Measurements from ENCODE around the gene MACROD1. TPM values are rescaled to one million over a fixed set of nuclear protein-coding genes. Genes with fewer than 3 reads are reported as not detected.

MACROD1 gene
- total and polyA plus RNA-seq, 5 donors from 2014 or later = 5.3 to 12.7 (median 6.5) TPM

DNA sequence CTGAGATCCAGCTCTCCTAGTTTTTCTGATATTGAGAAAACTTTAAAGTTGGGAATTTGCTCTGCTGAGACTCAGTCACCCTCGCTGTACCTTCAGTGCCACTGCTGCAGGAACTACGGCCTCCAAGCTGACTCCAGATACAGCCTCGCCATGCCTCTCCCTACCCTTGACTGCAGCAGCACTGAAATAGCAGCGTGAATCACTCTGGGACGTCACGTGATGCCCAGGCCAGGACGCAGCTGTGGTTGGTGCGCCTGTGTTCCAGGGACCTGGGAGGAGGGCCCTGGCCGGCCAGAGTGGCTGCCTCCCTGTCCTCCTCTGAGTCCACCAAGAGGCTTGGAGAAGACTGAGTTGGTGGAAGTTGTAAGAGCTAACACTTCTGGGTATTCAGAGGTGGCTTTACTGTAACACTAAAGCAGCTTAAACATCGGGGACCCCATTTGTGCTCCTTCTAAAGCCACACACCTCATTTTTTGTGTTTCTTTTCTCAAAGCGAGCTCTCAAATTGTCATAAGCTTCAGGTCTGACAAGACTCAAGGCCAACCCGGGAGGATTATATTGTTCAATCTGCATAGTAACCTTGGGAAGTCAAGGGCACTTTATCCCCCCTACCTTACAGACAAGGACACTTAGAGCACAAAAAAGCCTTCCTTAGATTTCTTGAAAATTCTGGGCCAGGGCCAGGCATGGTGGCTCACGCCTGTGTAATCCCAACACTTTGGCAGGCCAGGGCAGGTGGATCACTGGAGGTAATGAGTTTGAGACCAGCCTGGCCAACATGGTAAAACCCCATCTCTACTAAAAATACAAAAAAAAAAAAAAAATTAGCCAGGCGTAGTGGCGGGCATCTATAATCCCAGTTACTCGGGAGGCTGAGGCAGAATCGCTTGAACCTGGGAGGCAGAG is 15.8 kb upstream of the MACROD1 start:
- ATAC-seq (ENCODE audit: low read depth in 2 of 2) = no peak
- Histone ChIP-seq H3K4me1 (ENCODE audit: control insufficient read depth, insufficient read depth, low read length, poor library complexity, severe bottlenecking) (peaks cover 22% of the 10 kb centered on the region), H3K27ac (ENCODE audit: insufficient read depth, low read length, poor library complexity, severe bottlenecking) (no peak overlapping the region), H3K36me3 (ENCODE audit: control insufficient read depth, insufficient read depth, low read length) (no peaks in the 10 kb centered on the region), H3K4me3 (ENCODE audit: low read depth, low read length) (no peak overlapping the region), H3K9me3 (ENCODE audit: control insufficient read depth in 2 of 2, low read length in 2 of 2) (no peaks in the 10 kb centered on the region), H3K27me3 (ENCODE audit: control insufficient read depth, insufficient read depth, low read length) (no peaks in the 10 kb centered on the region)
- peak in 2 of 3 donors; percentile 12 to 59 for DNase-seq
- Mint-ChIP-seq H3K36me3 (no peaks in the 10 kb centered on the region), H3K27me3 (no peaks in the 10 kb centered on the region), H3K4me1 (peaks cover 0 to 49% (median 14%) of the 10 kb centered on the region in 4 donors), H3K4me3 (peak overlapping the region in 2 of 4 donors; percentile 39 to 52), H3K9me3 (peaks cover 0 to 1% (median 0%) of the 10 kb centered on the region in 7 donors), H3K27ac (peak overlapping the region in 1 of 3 donors; percentile 42)

DNA sequence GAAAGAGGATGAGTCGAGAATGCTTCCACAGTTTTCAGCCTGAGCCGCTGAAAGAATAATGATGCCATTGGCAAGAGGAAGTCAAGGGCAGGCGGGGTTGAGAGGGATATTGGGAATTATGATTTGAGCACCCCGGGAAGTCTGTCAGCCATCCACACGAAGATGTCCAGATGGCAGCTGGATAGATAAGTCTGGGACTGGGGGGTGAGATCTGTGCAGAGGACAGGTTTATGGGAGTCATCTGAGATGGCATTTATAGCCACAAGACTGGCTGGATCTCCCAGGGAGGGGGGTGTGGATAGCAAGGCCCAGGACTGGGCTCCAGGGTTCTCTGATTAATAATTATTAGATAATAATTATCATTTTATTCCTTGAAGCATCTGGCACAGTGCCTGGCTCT is 15.0 kb upstream of the MACROD1 start:
- DNase-seq (no peak), ATAC-seq (ENCODE audit: low read depth in 2 of 2) (no peak)
- H3K9me3 ChIP-seq (ENCODE audit: control insufficient read depth in 2 of 2, low read length in 2 of 2) = no peaks in the 10 kb centered on the region
- Mint-ChIP-seq H3K36me3 (no peaks in the 10 kb centered on the region), H3K27me3 (no peaks in the 10 kb centered on the region), H3K4me1 (peaks cover 0 to 51% (median 16%) of the 10 kb centered on the region in 4 donors), H3K9me3 (peaks cover 0 to 1% (median 0%) of the 10 kb centered on the region in 7 donors), H3K4me3 (no peak overlapping the region), H3K27ac (no peak overlapping the region)
- H3K27me3 ChIP-seq (ENCODE audit: control insufficient read depth, insufficient read depth, low read length) = no peaks in the 10 kb centered on the region
- no peak overlapping the region for H3K27ac ChIP-seq (ENCODE audit: insufficient read depth, low read length, poor library complexity, severe bottlenecking)
- no peak overlapping the region for H3K4me3 ChIP-seq (ENCODE audit: low read depth, low read length)
- peaks cover 24% of the 10 kb centered on the region for H3K4me1 ChIP-seq (ENCODE audit: control insufficient read depth, insufficient read depth, low read length, poor library complexity, severe bottlenecking)
- no peaks in the 10 kb centered on the region for H3K36me3 ChIP-seq (ENCODE audit: control insufficient read depth, insufficient read depth, low read length)

- Histone ChIP-seq H3K4me1 (ENCODE audit: control insufficient read depth, insufficient read depth, low read length, poor library complexity, severe bottlenecking) (peaks cover 14% of the 10 kb centered on the region), H3K27ac (ENCODE audit: insufficient read depth, low read length, poor library complexity, severe bottlenecking) (no peak overlapping the region), H3K36me3 (ENCODE audit: control insufficient read depth, insufficient read depth, low read length) (no peaks in the 10 kb centered on the region), H3K4me3 (ENCODE audit: low read depth, low read length) (no peak overlapping the region), H3K27me3 (ENCODE audit: control insufficient read depth, insufficient read depth, low read length) (no peaks in the 10 kb centered on the region), H3K9me3 (ENCODE audit: control insufficient read depth in 2 of 2, low read length in 2 of 2) (no peaks in the 10 kb centered on the region)
- ATAC-seq (ENCODE audit: low read depth in 2 of 2) = no peak
- H3K27me3 Mint-ChIP-seq = no peaks in the 10 kb centered on the region
- no peak for DNase-seq
- peaks cover 0 to 40% (median 15%) of the 10 kb centered on the region in 4 donors for H3K4me1 Mint-ChIP-seq
- H3K4me3 Mint-ChIP-seq = no peak overlapping the region
- peaks cover 0 to 3% (median 0%) of the 10 kb centered on the region in 7 donors for H3K9me3 Mint-ChIP-seq
- no peaks in the 10 kb centered on the region for H3K36me3 Mint-ChIP-seq
- no peak overlapping the region for H3K27ac Mint-ChIP-seq
Measured at GRCh38 chr11:64178951-64179639, 13.2 kb upstream of the MACROD1 start.

- Mint-ChIP-seq H3K4me3 (peak overlapping the region in 1 of 4 donors; percentile 24), H3K9me3 (peaks cover 0 to 3% (median 0%) of the 10 kb centered on the region in 7 donors), H3K27ac (peak overlapping the region in 1 of 3 donors; percentile 5), H3K4me1 (peaks cover 0 to 31% (median 11%) of the 10 kb centered on the region in 4 donors), H3K36me3 (no peaks in the 10 kb centered on the region), H3K27me3 (no peaks in the 10 kb centered on the region)
- H3K27me3 ChIP-seq (ENCODE audit: control insufficient read depth, insufficient read depth, low read length) = no peaks in the 10 kb centered on the region
- H3K4me3 ChIP-seq (ENCODE audit: low read depth, low read length) = no peak overlapping the region
- DNase-seq (no peak), ATAC-seq (ENCODE audit: low read depth in 2 of 2) (no peak)
- peaks cover 14% of the 10 kb centered on the region for H3K4me1 ChIP-seq (ENCODE audit: control insufficient read depth, insufficient read depth, low read length, poor library complexity, severe bottlenecking)
- no peak overlapping the region for H3K27ac ChIP-seq (ENCODE audit: insufficient read depth, low read length, poor library complexity, severe bottlenecking)
- H3K36me3 ChIP-seq (ENCODE audit: control insufficient read depth, insufficient read depth, low read length) = no peaks in the 10 kb centered on the region
- no peaks in the 10 kb centered on the region for H3K9me3 ChIP-seq (ENCODE audit: control insufficient read depth in 2 of 2, low read length in 2 of 2)
Measured at GRCh38 chr11:64178203-64178602, 12.3 kb upstream of the MACROD1 start.

DNA sequence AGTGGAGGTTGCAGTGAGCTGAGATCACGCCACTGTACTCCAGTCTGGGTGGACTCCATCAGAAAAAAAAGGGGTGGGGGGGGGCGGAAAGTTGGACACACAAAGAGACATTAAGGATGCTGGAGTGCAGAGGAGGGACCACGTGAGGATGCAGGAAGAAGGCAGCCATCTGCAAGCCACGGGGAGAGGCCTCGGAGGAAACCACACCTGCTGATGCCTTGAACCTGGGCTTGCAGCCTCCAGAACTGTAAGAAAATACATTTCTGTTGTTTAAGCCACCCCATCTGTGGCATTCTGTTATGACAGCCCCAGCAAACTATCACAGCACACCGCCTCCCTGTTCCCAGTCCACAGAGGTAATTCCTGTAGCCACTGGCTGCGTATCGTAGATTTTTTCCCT is 10.8 kb upstream of the MACROD1 start:
- peak in 1 of 2 donors; percentile 18 for ATAC-seq (ENCODE audit: low read depth in 2 of 2)
- H3K9me3 Mint-ChIP-seq = peaks cover 0 to 3% (median 0%) of the 10 kb centered on the region in 7 donors
- no peaks in the 10 kb centered on the region for H3K27me3 Mint-ChIP-seq
- DNase-seq = peak in 1 of 3 donors; percentile 61
- Histone ChIP-seq H3K9me3 (ENCODE audit: control insufficient read depth in 2 of 2, low read length in 2 of 2) (no peaks in the 10 kb centered on the region), H3K36me3 (ENCODE audit: control insufficient read depth, insufficient read depth, low read length) (no peaks in the 10 kb centered on the region), H3K4me3 (ENCODE audit: low read depth, low read length) (no peak overlapping the region), H3K4me1 (ENCODE audit: control insufficient read depth, insufficient read depth, low read length, poor library complexity, severe bottlenecking) (peaks cover 12% of the 10 kb centered on the region), H3K27ac (ENCODE audit: insufficient read depth, low read length, poor library complexity, severe bottlenecking) (no peak overlapping the region), H3K27me3 (ENCODE audit: control insufficient read depth, insufficient read depth, low read length) (no peaks in the 10 kb centered on the region)
- H3K4me3 Mint-ChIP-seq = peak overlapping the region in 2 of 4 donors; percentile 49 to 65
- no peaks in the 10 kb centered on the region for H3K36me3 Mint-ChIP-seq
- H3K4me1 Mint-ChIP-seq = peaks cover 0 to 27% (median 9%) of the 10 kb centered on the region in 4 donors
- H3K27ac Mint-ChIP-seq = no peak overlapping the region

DNA sequence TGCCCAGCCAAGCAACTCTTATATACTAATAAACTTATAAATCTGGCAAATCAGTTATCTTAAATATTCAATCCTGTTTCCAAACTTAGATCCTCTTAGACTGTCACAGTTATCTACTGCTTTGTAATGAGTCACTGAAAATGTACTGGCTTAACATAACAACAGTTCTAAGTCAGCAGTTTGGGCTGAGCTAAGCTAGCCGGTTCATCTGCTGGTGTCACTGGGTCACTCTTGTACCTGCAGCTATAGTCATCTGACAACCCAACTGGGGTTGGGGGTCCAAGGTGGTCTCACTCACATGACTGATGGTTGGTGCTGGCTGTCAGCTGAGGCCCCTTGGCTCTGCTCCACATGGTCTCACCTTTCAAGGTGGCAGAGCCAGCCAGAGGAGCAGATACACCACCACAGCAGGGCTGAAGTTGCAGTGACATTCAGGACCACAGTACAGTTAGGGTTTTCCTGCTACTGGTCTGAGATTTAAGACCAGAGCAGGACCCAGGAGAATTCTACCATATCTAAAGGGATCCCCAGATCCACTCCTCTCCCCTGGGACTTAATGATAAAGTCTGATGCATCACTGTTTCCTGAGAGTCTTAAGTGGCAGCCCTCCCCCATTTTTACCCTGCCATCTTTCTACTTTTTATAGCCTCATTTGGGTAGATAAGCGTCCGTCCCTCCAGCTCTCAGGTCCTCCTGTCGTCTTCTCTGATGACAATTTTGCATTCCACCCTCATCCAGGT is 7.9 kb upstream of the MACROD1 start:
- no peak overlapping the region for H3K27ac ChIP-seq (ENCODE audit: insufficient read depth, low read length, poor library complexity, severe bottlenecking)
- no peaks in the 10 kb centered on the region for H3K27me3 ChIP-seq (ENCODE audit: control insufficient read depth, insufficient read depth, low read length)
- ATAC-seq (ENCODE audit: low read depth in 2 of 2) = no peak
- DNase-seq = no peak
- Mint-ChIP-seq H3K27me3 (no peaks in the 10 kb centered on the region), H3K9me3 (peaks cover 0 to 3% (median 0%) of the 10 kb centered on the region in 7 donors), H3K4me1 (peaks cover 0 to 24% (median 8%) of the 10 kb centered on the region in 4 donors), H3K4me3 (peak overlapping the region in 1 of 4 donors; percentile 35), H3K36me3 (peaks cover 3% of the 10 kb centered on the region), H3K27ac (no peak overlapping the region)
- H3K4me3 ChIP-seq (ENCODE audit: low read depth, low read length) = no peak overlapping the region
- H3K4me1 ChIP-seq (ENCODE audit: control insufficient read depth, insufficient read depth, low read length, poor library complexity, severe bottlenecking) = peaks cover 4% of the 10 kb centered on the region
- H3K9me3 ChIP-seq (ENCODE audit: control insufficient read depth in 2 of 2, low read length in 2 of 2) = no peaks in the 10 kb centered on the region
- no peaks in the 10 kb centered on the region for H3K36me3 ChIP-seq (ENCODE audit: control insufficient read depth, insufficient read depth, low read length)

GRCh38 chr11:64170419-64170818 is 4.5 kb upstream of the MACROD1 start:
- Histone ChIP-seq H3K27ac (ENCODE audit: insufficient read depth, low read length, poor library complexity, severe bottlenecking) (no peak overlapping the region), H3K4me3 (ENCODE audit: low read depth, low read length) (no peak overlapping the region), H3K36me3 (ENCODE audit: control insufficient read depth, insufficient read depth, low read length) (no peaks in the 10 kb centered on the region), H3K4me1 (ENCODE audit: control insufficient read depth, insufficient read depth, low read length, poor library complexity, severe bottlenecking) (peaks cover 13% of the 10 kb centered on the region), H3K9me3 (ENCODE audit: control insufficient read depth in 2 of 2, low read length in 2 of 2) (no peaks in the 10 kb centered on the region), H3K27me3 (ENCODE audit: control insufficient read depth, insufficient read depth, low read length) (no peaks in the 10 kb centered on the region)
- Mint-ChIP-seq H3K27me3 (no peaks in the 10 kb centered on the region), H3K36me3 (peaks cover 3% of the 10 kb centered on the region), H3K27ac (no peak overlapping the region), H3K4me3 (no peak overlapping the region), H3K4me1 (peaks cover 0 to 18% (median 2%) of the 10 kb centered on the region in 4 donors), H3K9me3 (peaks cover 0 to 2% (median 0%) of the 10 kb centered on the region in 7 donors)
- no peak for DNase-seq
- ATAC-seq (ENCODE audit: low read depth in 2 of 2) = no peak

Data from CD4-positive, CD25-positive, alpha-beta regulatory T cell (primary cell).